NCI-H446 (cell line): ENCODE data around the gene ARHGEF16.

ENCODE experiments used
- DNase-seq, 2 experiments: peaks; one replicate each; lab custom pipeline; 2025; lab: John Stamatoyannopoulos, UW

Gene ARHGEF16

DNA sequence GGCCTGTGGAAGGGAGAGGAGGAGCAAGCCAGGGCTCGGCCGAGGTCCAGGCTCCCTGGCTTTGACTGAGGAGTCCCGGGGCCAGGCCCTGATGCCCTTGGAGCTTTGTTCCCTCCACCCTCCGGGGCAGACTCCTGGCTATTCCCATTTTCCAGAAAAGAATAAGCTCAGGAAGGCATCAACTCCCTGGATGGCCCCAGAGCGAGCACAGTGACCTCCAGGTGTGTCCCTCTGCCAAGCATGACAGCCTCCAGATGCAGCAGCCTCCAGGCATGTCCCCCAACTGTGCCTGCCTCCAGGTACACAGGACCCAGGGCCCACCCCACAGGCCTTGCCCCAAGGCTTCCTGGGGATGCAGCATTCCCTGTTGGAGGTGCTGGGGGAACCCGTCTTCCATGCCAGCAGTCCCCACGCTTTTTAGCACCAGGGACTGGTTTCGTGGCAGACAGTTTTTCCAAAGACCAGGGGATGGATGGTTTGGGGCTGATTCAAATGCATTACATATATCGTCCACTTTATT is 15.7 kb upstream of the ARHGEF16 start:
- no peak for DNase-seq

DNA sequence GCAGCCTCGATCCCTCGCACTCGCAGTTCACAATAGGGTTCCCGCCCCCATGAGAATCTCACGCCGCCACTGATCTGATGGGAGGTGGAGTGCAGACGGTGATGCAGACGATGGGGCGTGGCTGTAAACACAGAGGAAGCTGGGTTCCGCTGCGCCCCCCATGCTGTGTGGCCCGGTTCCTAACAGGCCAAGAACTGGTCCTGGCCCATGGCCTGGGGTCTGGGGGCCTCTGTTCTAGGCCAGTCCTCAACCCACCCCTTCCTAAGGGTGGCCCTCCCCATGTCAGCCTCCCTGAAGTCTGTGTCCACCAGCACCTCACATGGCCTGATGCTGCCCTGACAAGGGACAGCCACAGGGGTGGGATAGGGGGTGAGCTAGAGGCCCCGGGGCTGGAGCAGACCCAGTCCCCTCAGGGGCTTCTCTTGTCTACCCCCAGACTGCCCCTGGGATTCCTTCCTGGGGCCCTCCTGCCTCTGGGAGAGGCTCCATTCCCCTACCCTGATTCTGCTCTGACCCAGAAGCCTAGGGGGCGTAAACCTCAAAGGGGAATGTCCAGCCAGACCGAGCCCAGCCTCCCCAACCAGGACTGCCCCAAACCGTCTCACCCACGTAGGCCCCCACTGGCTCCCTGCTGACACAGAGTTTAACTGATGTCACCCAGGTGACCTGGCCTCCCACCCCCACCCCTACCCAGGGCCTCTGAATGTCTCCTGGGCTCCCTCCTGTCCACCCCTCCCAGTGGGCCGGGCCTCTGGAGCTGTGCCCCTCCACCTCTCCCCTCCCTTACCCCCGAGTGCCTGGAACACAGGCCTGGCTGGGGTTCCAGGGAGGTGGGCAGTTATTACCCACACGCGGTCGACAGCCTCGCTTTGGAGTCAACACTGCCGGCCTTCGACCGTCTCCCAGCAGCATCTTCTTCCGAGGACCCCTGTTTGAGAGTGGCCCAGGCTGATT is 14.8 kb upstream of the ARHGEF16 start:
- no peak for DNase-seq

DNA sequence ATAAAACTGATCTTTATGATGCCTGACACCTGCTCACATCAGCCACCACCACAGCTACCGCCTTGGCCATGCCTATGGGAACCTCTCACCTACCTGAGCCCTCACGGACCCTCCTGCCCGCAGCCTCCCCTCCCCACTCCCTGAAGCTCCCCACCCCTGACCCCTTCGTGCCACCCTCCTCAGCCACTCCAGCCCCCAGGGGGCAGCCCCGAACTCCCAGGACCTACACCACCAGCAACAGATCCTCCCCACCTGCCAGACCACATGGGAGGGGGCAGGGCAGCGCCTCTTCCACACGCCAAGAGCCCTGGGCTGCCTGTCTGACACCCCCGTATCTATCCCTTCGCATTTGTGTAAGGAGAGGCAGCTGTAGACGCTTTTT is 14.2 kb upstream of the ARHGEF16 start:
- no peak for DNase-seq

DNA sequence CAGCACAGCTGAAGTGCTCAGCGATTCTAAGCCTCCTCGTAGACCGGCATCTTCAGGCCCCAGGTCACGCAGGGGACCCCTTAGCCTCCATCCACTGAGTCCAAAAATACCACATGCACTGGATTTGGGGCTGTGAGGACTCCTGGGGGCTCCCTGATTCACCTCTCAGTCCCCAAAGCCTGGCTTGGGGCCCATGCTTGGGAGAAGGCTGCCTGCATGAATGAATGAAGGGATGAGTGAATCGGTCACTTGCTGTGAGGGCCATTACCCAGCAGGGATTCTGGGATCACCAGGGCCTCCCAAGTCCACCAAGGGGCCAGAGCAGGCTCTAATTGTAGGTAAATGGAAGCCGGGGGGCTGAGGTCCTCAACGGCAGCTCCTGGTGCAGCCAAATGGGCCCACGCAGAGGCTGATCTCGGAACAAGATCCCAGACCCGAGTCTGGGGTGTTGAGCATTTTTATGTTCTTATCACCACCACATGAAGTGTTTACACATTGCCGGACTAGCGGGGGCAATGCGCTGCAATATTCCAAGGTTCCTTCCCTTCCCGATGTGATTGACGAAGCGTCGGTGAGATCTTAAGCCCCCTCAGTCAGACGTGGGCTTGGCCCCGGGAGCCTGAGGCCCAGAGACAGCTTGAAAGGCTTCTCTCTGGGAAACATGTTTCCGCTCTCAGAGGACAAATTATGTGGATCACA is 13.6 kb upstream of the ARHGEF16 start:
- DNase-seq = no peak

DNA sequence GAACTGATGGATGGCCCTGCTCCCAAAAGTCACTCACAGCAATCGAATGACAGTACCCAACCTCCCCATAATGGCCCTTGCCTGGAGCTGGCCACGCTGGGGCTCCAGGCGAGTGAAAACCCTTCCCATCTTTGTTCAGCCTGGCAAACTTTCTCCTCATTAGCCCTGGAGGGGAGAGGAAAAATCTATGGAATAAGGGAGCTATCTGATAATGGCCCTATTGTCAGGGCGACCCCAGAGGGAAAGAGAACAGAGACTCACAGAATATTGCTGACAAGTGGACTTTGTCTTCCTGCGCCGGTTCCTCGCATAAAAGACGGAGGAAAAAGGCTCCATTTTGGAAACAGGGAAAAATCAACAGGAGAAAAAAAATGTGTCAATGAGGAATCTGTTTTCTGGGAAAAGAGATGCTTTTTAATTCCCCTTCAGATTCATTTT is 13.0 kb upstream of the ARHGEF16 start:
- no peak for DNase-seq

DNA sequence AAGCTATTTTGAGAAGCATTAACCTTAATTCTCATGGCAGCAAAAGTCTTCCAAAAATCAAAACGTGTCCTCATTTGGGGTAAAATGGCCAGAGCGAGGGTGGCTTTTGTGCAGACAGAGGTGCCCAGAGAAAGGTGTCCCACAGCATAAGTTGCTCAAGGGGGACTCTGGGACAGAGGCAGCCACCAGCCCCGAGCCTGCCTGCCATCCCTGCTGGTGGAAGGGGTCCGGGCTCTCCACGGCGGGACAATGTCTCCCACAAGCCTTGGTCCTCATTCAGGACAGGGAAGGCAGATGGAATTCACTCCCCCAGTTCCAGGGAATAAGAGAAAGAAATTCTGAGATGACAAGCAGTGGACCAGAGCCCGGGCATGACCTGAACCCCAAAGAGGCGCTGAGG is 12.6 kb upstream of the ARHGEF16 start:
- no peak for DNase-seq

DNA sequence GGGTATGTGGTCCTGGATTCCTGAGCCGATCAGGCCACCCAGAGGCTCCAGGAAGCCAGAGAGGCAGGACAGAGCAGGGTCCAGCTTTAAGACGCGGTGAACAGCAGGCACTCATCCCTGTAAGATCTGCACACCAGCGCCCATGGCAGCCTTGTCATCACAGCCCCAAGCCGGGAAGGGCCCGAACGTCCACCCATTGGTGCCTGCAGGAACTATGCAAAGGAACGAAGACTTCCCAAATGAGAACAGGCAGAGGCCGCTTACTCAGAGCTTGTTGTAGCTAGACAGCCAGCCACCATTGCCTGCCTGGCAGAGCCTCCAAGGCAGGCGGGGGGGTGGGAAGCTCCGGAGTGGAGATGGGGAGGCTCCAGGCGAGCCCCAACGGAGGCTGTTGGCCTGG is 12.1 kb upstream of the ARHGEF16 start:
- DNase-seq = no peak

DNA sequence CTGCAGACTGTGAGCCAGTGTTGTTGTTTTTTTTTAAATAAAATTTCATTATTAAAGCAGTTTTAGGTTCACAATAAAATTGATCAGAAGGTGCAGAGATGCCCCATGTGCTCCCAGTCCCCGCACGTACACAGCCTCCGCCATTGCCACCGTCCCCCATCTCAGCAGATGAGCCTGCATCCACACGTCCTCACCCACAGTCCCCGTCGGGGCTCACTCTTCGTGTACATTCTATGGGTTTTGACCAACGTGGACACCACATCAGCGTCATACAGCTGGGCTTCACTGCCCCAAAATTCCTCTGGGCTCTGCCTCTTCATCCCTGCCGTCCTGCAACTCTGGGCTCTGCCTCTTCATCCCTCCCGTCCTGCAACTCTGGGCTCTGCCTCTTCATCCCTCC is 11.6 kb upstream of the ARHGEF16 start:
- DNase-seq = no peak

DNA sequence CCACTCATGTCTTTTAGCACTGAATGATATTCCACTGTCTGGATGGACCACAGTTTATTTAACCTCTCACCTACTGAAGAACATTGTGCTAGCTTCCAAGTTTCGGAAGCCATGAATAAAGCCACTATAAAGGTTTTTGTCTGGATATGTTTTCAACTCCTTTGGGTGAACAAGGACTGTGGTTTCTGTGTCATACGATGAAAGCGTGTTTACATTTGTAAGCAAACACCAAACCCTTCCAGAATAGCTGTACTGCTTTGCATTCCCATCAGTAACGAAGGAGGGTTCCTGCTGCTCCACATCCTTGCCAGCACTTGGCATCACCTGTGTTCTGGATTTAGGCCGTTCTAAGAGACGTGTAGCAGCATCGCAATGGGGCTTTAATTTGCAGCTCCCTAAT is 10.7 kb upstream of the ARHGEF16 start:
- DNase-seq = no peak

DNA sequence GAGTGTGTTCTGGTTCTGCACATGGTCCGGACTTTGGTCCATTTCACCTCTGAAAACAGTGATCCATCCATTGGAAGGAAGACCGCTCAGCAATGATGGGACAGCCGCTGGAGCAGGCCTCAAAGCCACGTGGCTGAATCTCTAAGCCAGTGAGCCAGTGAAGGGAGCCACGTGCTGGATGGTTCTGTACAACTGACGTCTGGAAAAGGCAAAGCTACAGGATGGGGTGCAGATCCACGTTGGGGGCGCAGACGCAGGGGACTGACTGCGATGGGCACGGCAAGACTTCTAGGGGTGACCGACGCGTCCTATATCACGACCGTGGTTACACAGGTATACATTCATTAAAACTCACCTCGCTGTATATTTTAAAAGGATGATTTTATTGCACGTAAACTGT is 10.2 kb upstream of the ARHGEF16 start:
- no peak for DNase-seq

DNA sequence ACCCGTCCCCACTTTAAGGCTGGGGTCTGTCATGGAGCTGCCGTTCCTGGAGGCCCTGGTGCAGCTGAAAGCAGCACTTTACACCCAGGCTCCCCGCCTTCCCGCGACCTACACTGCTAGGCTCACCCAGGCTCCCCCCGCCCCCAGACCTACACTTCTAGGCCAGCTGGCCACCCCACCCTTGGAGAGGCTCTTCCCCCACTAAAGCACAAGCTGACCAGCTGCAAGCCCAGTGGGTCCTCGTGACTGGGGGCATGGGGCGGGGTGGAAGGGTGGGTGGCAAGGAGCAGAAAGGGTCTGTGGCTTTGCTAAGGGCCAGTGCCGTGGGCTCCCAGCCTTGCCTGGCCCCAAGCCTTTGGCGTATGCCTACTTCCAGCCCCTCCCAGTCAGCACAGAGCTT is 9.7 kb upstream of the ARHGEF16 start:
- no peak for DNase-seq

DNA sequence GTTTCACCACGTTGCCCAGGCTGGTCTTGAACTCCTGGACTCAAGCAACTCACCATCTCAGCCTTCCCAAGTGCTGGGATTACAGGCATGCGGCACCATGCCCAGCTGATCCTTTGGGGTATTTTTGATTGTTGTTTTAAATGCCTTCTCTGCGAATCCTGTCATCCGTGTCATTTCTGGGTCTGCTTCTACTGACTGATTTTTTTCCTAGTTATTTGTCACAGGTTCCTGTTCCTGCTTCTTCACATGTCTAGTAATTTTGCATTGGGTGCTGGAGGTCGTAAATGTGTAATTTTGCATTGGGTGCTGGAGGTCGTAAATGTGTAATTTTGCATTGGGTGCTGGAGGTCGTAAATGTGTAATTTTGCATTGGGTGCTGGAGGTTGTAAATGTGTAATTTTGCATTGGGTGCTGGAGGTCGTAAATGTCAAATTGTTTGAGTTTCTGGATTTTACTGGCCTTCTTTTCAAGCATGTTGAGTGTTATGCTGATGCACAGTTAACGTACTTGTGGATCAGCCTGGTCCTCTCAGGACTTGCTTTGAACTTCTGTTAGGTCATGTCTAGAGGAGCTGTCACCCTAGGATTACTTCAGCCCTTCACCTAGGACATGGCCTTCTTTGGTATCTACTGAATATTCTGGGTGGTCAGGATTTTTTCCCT is 4.1 kb upstream of the ARHGEF16 start:
- no peak for DNase-seq

DNA sequence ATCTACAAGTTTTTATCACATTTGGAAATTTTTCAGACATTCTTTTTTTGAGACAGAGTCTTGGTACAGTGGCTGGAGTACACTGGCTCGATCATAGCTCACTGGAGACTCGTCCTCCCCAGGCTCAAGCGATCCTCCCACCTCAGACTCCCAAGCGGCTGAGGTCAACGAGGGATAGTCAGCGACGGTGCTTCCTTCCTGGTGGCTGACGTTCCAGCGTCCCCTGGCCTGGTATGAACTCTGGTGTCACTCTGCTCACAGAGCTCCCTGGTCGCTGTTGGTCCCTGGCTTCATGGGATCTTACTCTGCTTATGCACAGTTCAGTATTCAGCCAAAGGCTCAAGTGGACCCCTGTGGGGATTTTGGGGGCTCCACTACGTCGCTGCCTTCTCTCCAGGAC is 3.5 kb upstream of the ARHGEF16 start:
- DNase-seq = no peak

DNA sequence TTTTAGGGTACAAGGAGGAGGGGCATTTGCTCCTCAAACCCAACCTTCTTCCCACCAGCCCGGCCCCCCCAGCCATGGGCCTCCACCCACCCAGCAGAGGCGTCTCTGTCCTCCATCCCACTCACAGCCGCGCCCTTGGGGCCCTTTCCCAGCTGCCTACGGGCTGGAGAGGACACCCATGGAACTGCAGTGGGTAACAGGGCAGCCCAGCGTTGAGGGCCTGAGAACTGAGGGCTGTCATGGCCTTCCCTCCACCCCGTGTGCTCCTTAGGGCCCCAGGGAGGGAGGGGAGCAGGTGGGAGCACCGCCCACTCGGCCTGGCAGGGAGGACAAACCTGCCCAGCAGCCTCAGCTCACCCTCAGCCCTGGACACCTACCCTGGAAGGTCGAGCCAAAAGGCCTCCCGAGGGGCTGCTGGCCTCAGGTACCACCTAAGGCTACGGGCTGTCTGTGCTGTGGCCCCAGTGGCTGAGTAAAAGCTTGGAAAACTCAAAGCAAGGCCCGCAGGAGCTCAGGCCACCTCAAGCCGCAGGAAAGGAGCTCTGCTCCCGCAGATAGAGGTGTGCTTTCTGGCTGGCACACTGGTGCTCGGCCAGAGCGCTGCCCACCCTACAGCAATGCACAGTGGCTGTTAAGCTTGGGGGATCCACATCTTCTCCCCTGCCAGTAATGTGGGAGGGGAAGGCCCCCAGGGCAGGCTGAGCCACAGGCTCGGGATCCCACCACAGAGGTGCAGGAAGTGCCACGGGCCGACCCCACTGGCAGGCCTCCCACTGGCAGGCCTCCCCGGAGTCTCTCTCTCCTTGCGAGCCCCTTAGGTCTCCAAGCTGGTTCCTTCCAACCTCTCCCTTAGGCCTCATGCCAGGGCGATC is 2.2 kb upstream of the ARHGEF16 start:
- DNase-seq = no peak

DNA sequence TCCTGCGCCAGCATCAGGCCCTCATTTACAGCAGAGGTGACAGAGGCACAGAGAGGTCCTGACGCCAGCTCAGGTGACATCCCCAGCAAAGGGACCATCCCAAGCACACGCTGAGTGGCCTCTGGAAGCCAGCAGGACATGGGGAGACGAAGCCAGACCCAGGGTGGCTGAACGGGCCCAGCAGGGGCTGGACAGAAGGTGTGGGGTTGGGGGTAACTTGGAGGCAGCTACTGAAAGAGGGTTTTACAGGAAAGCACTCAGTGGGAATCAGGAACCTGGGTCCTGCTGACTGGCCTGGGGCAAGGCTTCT is 1.6 kb upstream of the ARHGEF16 start:
- DNase-seq = no peak

DNA sequence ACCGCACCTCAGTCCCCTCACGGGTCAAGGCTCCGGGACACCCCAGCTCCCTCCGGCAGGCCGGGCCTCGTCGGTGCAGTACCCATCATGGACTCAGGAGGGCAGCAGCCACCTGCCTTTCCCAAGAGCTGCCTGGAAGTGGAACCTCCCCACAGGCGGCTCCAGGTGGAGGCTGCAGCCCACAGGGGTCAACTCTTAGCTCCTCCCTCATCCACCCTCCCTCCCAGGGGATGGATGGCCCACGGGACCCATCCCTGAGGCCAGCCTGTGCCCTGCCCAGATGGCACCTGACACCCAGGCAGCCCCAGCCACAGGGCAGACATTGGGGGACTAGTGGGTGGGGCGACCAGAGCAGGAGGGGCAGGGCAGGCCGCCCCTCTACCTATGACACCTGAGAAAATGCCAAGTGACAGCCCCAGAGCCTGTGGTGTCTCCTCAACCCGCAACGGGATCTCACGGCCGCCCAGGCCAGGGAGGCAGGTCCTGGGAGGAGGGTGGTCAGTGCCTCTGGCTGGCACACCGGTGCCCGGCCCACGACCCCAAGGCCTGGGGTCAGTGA is 1.2 kb upstream of the ARHGEF16 start:
- peak; percentile 32 to 67 for DNase-seq

DNA sequence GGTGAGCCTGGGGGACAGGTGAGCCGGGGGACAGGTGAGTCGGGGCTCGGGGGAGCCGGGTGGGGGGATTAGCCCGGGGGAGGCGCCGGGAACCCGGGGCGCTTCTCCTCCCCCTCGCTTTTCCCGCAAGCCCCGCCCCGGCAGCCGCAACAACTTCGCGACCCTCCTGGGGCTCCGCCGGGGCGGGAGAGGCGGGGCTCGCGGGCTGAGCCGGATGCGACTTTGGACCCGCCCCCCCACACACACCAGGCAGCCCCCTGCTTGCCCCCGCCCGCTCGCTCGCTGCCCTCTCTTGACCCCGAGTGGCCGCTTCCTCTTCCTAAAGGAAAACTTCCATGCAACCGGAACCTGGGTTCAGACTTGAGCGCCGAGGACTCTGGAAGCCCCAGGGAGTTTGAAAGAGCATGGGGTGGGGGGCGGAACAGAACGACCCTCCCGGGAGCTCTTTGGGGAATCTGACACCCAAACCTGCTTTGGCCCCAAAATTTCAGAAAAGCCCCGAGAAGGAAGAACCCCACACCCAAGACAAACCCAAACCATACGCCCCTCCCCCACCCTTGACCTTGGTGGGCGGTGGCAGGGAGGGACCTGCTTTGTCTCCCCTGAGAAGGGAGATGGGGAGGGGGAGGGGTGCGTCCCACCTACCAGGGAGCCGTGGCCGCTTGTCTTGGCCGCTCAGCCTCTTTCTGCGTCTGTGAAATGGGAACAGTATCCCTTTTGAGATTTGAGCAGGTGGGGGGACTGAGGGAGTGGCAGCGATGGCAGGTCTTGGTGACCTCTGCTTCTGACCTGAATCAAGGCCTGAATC is 550 bp downstream of the ARHGEF16 start:
- no peak for DNase-seq

DNA sequence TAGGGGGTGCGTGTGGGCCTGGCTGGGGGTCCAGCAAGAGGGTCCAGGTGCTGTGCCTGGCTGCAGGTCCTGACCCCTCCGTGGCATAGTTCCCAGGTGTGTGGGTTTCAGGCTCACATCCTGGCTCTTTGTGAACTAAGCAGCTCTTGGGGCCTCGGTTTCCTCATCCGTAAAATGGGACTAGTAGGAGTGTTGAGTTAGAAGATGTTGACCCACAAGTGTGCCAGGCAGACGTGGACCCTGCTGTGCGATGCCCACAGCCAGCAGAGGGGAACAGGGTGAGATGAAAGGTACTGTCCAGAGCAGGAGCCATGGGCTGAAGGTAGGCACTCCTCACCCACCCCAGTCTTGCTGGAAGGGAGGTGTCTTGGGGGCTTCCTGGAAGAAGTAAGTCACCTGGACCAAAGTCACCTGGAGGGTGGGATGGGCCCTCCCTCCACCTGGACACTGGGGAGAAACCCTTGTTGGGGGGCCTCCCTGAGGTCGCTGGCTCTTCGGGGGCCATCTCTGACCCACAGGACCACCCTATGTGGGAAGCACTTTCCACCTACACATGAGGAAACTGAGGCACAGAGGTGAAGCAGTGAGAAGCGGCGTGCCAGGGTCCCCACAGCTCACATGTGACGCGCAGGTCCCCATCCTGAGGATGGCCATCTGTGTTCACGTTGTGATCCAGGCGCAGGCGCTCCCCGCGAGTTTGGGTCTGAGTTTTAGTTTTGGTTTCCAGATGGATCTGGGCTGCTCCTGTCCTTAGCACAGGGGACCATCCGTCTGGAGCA is 1.4 kb downstream of the ARHGEF16 start:
- no peak for DNase-seq

DNA sequence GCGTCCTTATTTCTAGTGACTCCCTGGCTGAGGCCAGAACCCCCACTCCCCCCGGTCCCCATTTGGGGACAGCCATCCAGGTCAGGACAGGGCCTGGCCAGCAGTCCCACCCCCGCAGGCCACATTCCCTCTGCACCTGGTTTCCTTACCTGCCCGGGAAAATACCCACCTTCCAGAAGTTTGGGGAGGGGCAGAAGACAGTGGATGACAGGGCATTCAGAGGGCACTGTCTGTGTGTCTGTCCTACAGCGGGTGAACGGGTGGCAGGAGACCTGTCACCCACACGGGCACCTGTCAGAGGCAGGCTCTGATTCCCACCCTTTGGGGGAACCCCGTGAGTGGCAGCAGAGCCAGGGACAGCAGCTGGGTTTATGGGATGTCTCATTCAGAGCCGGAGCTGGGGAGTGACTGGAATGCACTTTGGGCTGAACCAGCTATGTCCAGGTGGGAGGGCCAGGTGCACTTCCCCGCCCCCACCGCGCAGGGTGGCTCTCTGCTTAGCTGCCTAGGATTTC is 2.0 kb downstream of the ARHGEF16 start:
- DNase-seq = no peak
